Skeletal muscle tissue (tissue), 4 donors: ENCODE results near the gene CEP78. TPM values are rescaled to one million over a fixed set of nuclear protein-coding genes. Genes with fewer than 3 reads are reported as not detected.
"Not testable (repeated sequence)": the region's sequence is repeated elsewhere in the genome, so short reads cannot be mapped to it uniquely, and the experiment has no call there.

Experiments
- H3K27ac ChIP-seq: one replicate; pipeline ENCODE4 v1.7.0; 2013; ENCODE audit warnings: mild to moderate bottlenecking, low read depth, low read length, inconsistent platforms
- H3K27me3 ChIP-seq, 3 donors: one replicate each; pipeline ENCODE4 v1.7.0; 2013; ENCODE audit warnings: low read length in 3 of 3; ENCODE audit not compliant: control insufficient read depth in 3 of 3, insufficient read depth in 3 of 3
- H3K36me3 ChIP-seq, 3 donors: one replicate each; pipeline ENCODE4 v1.7.0; 2013; ENCODE audit warnings: low read length in 3 of 3; ENCODE audit not compliant: control insufficient read depth in 3 of 3, insufficient read depth in 3 of 3
- H3K4me1 ChIP-seq, 3 donors: one replicate each; pipeline ENCODE4 v1.7.0; 2013; ENCODE audit warnings: low read length in 3 of 3, mild to moderate bottlenecking in 3 of 3; ENCODE audit not compliant: control insufficient read depth in 3 of 3, insufficient read depth in 3 of 3
- H3K4me3 ChIP-seq, 3 donors: one replicate each; pipeline ENCODE4 v1.7.0; 2013; ENCODE audit warnings: low read length in 3 of 3
- H3K9ac ChIP-seq, 3 donors: one replicate each; pipeline ENCODE4 v1.7.0; 2013; ENCODE audit warnings: low read length in 3 of 3, mild to moderate bottlenecking in 3 of 3, moderate library complexity in 2 of 3, low read depth in 1 of 3
- H3K9me3 ChIP-seq, 3 donors: one replicate each; pipeline ENCODE4 v1.7.0; 2013; ENCODE audit warnings: low read length in 3 of 3; ENCODE audit not compliant: control insufficient read depth in 3 of 3
- total RNA-seq: library from RNA; depleted of rRNA; stranded (reverse); fragments of >200 nt; gene quantifications from one replicate; pipeline ENCODE4 v1.2.3, GENCODE V29; 2014
- donor health status: Osteomylitis.

CEP78 gene
- total RNA-seq, 1 donor from 2014 or later = 11.5 TPM

GRCh38 chr9:78232471-78232870 is 3.4 kb upstream of the CEP78 start:
- not testable (repeated sequence) for H3K27me3 ChIP-seq, H3K9ac ChIP-seq, H3K4me1 ChIP-seq, H3K4me3 ChIP-seq, H3K9me3 ChIP-seq, H3K36me3 ChIP-seq, H3K27ac ChIP-seq

- Histone ChIP-seq H3K9ac (peak overlapping the region in 1 of 3 donors; percentile 87), H3K36me3 (no peaks in the 10 kb centered on the region), H3K27me3 (no peaks in the 10 kb centered on the region), H3K9me3 (no peaks in the 10 kb centered on the region), H3K27ac (no peak overlapping the region), H3K4me3 (peak overlapping the region; percentile 66 to 90 (median 73)), H3K4me1 (peaks cover 2 to 7% (median 3%) of the 10 kb centered on the region in 3 donors)
These were observed 1.1 kb upstream of the CEP78 start for GRCh38 chr9:78234810-78235209.

- Histone ChIP-seq H3K36me3 (peaks cover 0 to 2% (median 0%) of the 10 kb centered on the region in 3 donors), H3K4me3 (peak overlapping the region; percentile 66 to 90 (median 73)), H3K4me1 (peaks cover 2 to 7% (median 3%) of the 10 kb centered on the region in 3 donors), H3K9me3 (no peaks in the 10 kb centered on the region), H3K27me3 (no peaks in the 10 kb centered on the region), H3K27ac (peak overlapping the region; percentile 43), H3K9ac (peak overlapping the region; percentile 78 to 87 (median 81))
These were observed 566 bp upstream of the CEP78 start for GRCh38 chr9:78235256-78235761.

GRCh38 chr9:78236551-78236910 is 656 bp downstream of the CEP78 start:
- H3K27ac ChIP-seq = peak overlapping the region; percentile 43
- H3K9ac ChIP-seq = peak overlapping the region; percentile 69 to 87 (median 78)
- peaks cover 0 to 2% (median 0%) of the 10 kb centered on the region in 3 donors for H3K36me3 ChIP-seq
- peaks cover 2 to 7% (median 3%) of the 10 kb centered on the region in 3 donors for H3K4me1 ChIP-seq
- H3K9me3 ChIP-seq = no peaks in the 10 kb centered on the region
- no peaks in the 10 kb centered on the region for H3K27me3 ChIP-seq
- H3K4me3 ChIP-seq = peak overlapping the region; percentile 66 to 90 (median 73)

GRCh38 chr9:78238046-78239038 is 2.5 kb downstream of the CEP78 start:
- Histone ChIP-seq H3K4me1 (peaks cover 2 to 7% (median 3%) of the 10 kb centered on the region in 3 donors), H3K27ac (no peak overlapping the region), H3K9ac (no peak overlapping the region), H3K36me3 (peaks cover 0 to 5% (median 0%) of the 10 kb centered on the region in 3 donors), H3K27me3 (no peaks in the 10 kb centered on the region), H3K9me3 (no peaks in the 10 kb centered on the region), H3K4me3 (no peak overlapping the region)

- no peaks in the 10 kb centered on the region for H3K9me3 ChIP-seq
- H3K36me3 ChIP-seq = peaks cover 0 to 7% (median 0%) of the 10 kb centered on the region in 3 donors
- H3K4me3 ChIP-seq = no peak overlapping the region
- H3K27ac ChIP-seq = no peak overlapping the region
- no peaks in the 10 kb centered on the region for H3K27me3 ChIP-seq
- peaks cover 2 to 7% (median 3%) of the 10 kb centered on the region in 3 donors for H3K4me1 ChIP-seq
- no peak overlapping the region for H3K9ac ChIP-seq
These were observed 3.6 kb downstream of the CEP78 start for GRCh38 chr9:78239506-78239905.

- H3K4me1 ChIP-seq = no peaks in the 10 kb centered on the region
- no peak overlapping the region for H3K27ac ChIP-seq
- H3K27me3 ChIP-seq = no peaks in the 10 kb centered on the region
- peaks cover 0 to 9% (median 0%) of the 10 kb centered on the region in 3 donors for H3K36me3 ChIP-seq
- no peaks in the 10 kb centered on the region for H3K9me3 ChIP-seq
- no peak overlapping the region for H3K4me3 ChIP-seq
- no peak overlapping the region for H3K9ac ChIP-seq
These were observed 6.2 kb downstream of the CEP78 start for GRCh38 chr9:78242041-78242440.

- Histone ChIP-seq H3K9me3 (no peaks in the 10 kb centered on the region), H3K36me3 (peaks cover 0 to 9% (median 0%) of the 10 kb centered on the region in 3 donors)
These were observed 7.3 kb downstream of the CEP78 start for GRCh38 chr9:78243130-78243529.

GRCh38 chr9:78245401-78245800 is 9.5 kb downstream of the CEP78 start:
- Histone ChIP-seq H3K36me3 (peaks cover 0 to 7% (median 0%) of the 10 kb centered on the region in 3 donors), H3K27me3 (no peaks in the 10 kb centered on the region), H3K4me3 (no peak overlapping the region), H3K9ac (no peak overlapping the region), H3K27ac (no peak overlapping the region), H3K9me3 (no peaks in the 10 kb centered on the region), H3K4me1 (no peaks in the 10 kb centered on the region)

More at GRCh38 chr9:78243130-78243529, 7.3 kb downstream of the CEP78 start:
- Histone ChIP-seq H3K27me3 (no peaks in the 10 kb centered on the region), H3K27ac (no peak overlapping the region), H3K4me3 (no peak overlapping the region), H3K9ac (no peak overlapping the region), H3K4me1 (no peaks in the 10 kb centered on the region)

- Histone ChIP-seq H3K4me1 (no peaks in the 10 kb centered on the region), H3K9ac (no peak overlapping the region), H3K36me3 (peaks cover 0 to 8% (median 6%) of the 10 kb centered on the region in 3 donors), H3K27me3 (no peaks in the 10 kb centered on the region), H3K9me3 (no peaks in the 10 kb centered on the region), H3K27ac (no peak overlapping the region), H3K4me3 (no peak overlapping the region)
These were observed 12.8 kb downstream of the CEP78 start for GRCh38 chr9:78248635-78249034.
